ENCODE data around the gene KRTAP9-3.
"Not testable (repeated sequence)": the region's sequence is repeated elsewhere in the genome, so short reads cannot be mapped to it uniquely, and the experiment has no call there.

KRTAP9-3 gene

GRCh38 chr17:41232399-41233105, at the start of gene KRTAP9-3:
KRTAP9-3 (plus strand) TSS chr17:41232449; CDS start chr17:41232502, 53 bp downstream.
- DNase-seq = not testable (repeated sequence)

- no peak for DNase-seq
Observed at GRCh38 chr17:41184480-41184961, 47.7 kb upstream of the KRTAP9-3 start, which contains the start of gene KRTAP4-1. KRTAP4-1 (minus strand) TSS chr17:41184911; CDS start chr17:41184854, 57 bp downstream.

GRCh38 chr17:41185001-41185400, 47.2 kb upstream of the KRTAP9-3 start:
- DNase-seq = no peak

GRCh38 chr17:41186872-41187271, 45.4 kb upstream of the KRTAP9-3 start:
- no peak for DNase-seq

- DNase-seq = not testable (repeated sequence)
Observed at GRCh38 chr17:41189837-41190318, 42.4 kb upstream of the KRTAP9-3 start, which contains the start of gene KRTAP9-1. KRTAP9-1 (plus strand) TSS chr17:41189887; CDS start chr17:41189887, 0 bp downstream.

GRCh38 chr17:41190328-41190727, 41.9 kb upstream of the KRTAP9-3 start:
- no peak for DNase-seq

GRCh38 chr17:41196068-41196467, 36.2 kb upstream of the KRTAP9-3 start:
- no peak for DNase-seq

GRCh38 chr17:41199421-41200078, 32.7 kb upstream of the KRTAP9-3 start:
- peak; percentile 39 for DNase-seq

- peak; percentile 31 for DNase-seq
Observed at GRCh38 chr17:41211845-41212466, 20.3 kb upstream of the KRTAP9-3 start.

GRCh38 chr17:41212524-41213169, 19.6 kb upstream of the KRTAP9-3 start:
- peak; percentile 49 for DNase-seq

- DNase-seq = no peak
Observed at GRCh38 chr17:41215681-41216080, 16.6 kb upstream of the KRTAP9-3 start.

- DNase-seq = no peak
Observed at GRCh38 chr17:41223821-41224220, 8.4 kb upstream of the KRTAP9-3 start.

GRCh38 chr17:41226051-41226450, 6.2 kb upstream of the KRTAP9-3 start:
- no peak for DNase-seq

- not testable (repeated sequence) for DNase-seq
Observed at GRCh38 chr17:41226598-41227095, 5.6 kb upstream of the KRTAP9-3 start, which contains the start of gene KRTAP9-2. KRTAP9-2 (plus strand) TSS chr17:41226648; CDS start chr17:41226655, 7 bp downstream.

- no peak for DNase-seq
Observed at GRCh38 chr17:41230094-41230493, 2.2 kb upstream of the KRTAP9-3 start.

GRCh38 chr17:41231731-41232130, 518 bp upstream of the KRTAP9-3 start:
- DNase-seq = no peak

GRCh38 chr17:41237116-41237515, 4.9 kb downstream of the KRTAP9-3 start:
- DNase-seq = not testable (repeated sequence)

- DNase-seq = not testable (repeated sequence)
Observed at GRCh38 chr17:41237949-41238437, 5.7 kb downstream of the KRTAP9-3 start, which contains the start of gene KRTAP9-8. KRTAP9-8 (plus strand) TSS chr17:41237999; CDS start chr17:41238052, 53 bp downstream.

GRCh38 chr17:41246995-41247787, 14.9 kb downstream of the KRTAP9-3 start:
- not testable (repeated sequence) for DNase-seq

- not testable (repeated sequence) for DNase-seq
Observed at GRCh38 chr17:41249637-41250240, 17.5 kb downstream of the KRTAP9-3 start, which contains the start of gene KRTAP9-4. KRTAP9-4 (plus strand) TSS chr17:41249687; CDS start chr17:41249721, 34 bp downstream.

- no peak for DNase-seq
Observed at GRCh38 chr17:41251261-41251660, 19.0 kb downstream of the KRTAP9-3 start.
